K562 (cell line): ENCODE results near the gene CASP2. TPM values are rescaled to one million over a fixed set of nuclear protein-coding genes. Genes with fewer than 3 reads are reported as not detected.
A peak's percentile ranks its signal among the peaks of the same experiment; 100 is the strongest.

Experiments
- ATAC-seq: fragments of 200-7000 bp; cut with Tn5 transposase; 3 replicates; pipeline ENCODE4 v1.9.1; 2020; ENCODE audit warnings: moderate library complexity
- BruUV-seq: library from RNA; stranded (reverse); fragments of 400-500 nt; replicated peaks from 2 replicates; lab custom pipeline; 2021; lab: Mats Ljungman, UMichigan
- CTCF ChIA-PET: fragments of 300-600 bp; formaldehyde crosslinking; extraction: SDS; loops from one replicate; lab custom pipeline; 2021; ENCODE audit warnings: low intra/inter-chr PET ratio; lab: Yijun Ruan, JAX
- POLR2A ChIA-PET: fragments of 300-600, 350-650 bp; sonication (Branson Sonifier 250); formaldehyde crosslinking; extraction: SDS; loops from one replicate; lab custom pipeline; 2021; ENCODE audit warnings: antibody characterized with exemption, inconsistent platforms; lab: Yijun Ruan, JAX
- DNase-seq, 4 experiments: peaks; one replicate each; pipeline versions ENCODE4 v3.0.0 to v3.0.0-alpha.2; 2011 to 2018; ENCODE audit warnings: low spot score in 3 of 4, mixed read lengths in 3 of 4; ENCODE audit errors: extremely low read depth in 1 of 4
- FAIRE-seq: peaks from 2 replicates; lab custom pipeline; 2011; peaks lifted over from hg19 to GRCh38; lab: Jason Lieb, UNC
- H2AFZ ChIP-seq: 2 replicates; pipeline ENCODE4 v1.6.0; 2011; ENCODE audit warnings: low read depth, low read length, control low read depth, inconsistent platforms
- H3K27ac ChIP-seq: fragments of 200-600 bp; 3 replicates; pipeline ENCODE4 v1.8.0; 2011; ENCODE audit warnings: low read depth, mild to moderate bottlenecking, control low read depth, inconsistent platforms, low read length, moderate library complexity, mixed read lengths; ENCODE audit errors: extremely low read depth
- H3K27me3 ChIP-seq, 2 experiments: fragments of 300-600 bp in 1 of 2; 2 replicates in 1 of 2; 3 replicates in 1 of 2; pipeline versions ENCODE4 v1.6.0 to v1.8.0; 2011; ENCODE audit warnings: inconsistent platforms in 2 of 2, low read length in 2 of 2, mild to moderate bottlenecking in 1 of 2, mixed read lengths in 1 of 2, moderate library complexity in 1 of 2; ENCODE audit not compliant: control insufficient read depth in 2 of 2, insufficient read depth in 2 of 2
- H3K36me3 ChIP-seq: fragments of 300-600 bp; 3 replicates; pipeline ENCODE4 v1.8.0; 2011; ENCODE audit warnings: mild to moderate bottlenecking, low read length, inconsistent platforms; ENCODE audit not compliant: control insufficient read depth, insufficient read depth
- H3K4me1 ChIP-seq, 2 experiments: fragments of 200-600 bp in 1 of 2; replicated peaks in 1 of 2; 2 replicates in 1 of 2; 3 replicates in 1 of 2; pipeline versions ENCODE4 v1.5.1 to v1.8.0; 2011; ENCODE audit warnings: inconsistent platforms in 2 of 2, low read length in 2 of 2, mild to moderate bottlenecking in 1 of 2, mixed read lengths in 1 of 2, moderate library complexity in 1 of 2; ENCODE audit not compliant: control insufficient read depth in 2 of 2, insufficient read depth in 2 of 2
- H3K4me2 ChIP-seq: 2 replicates; pipeline ENCODE4 v1.6.1; 2011; ENCODE audit warnings: low read length, control low read depth, inconsistent platforms, mixed read lengths; ENCODE audit not compliant: insufficient read depth
- H3K4me3 ChIP-seq: fragments of 200-600 bp; sonication (generic), shearing (Covaris generic); 2 replicates; pipeline ENCODE4 v1.5.1; 2016; ENCODE audit warnings: control low read depth, inconsistent platforms
- H3K79me2 ChIP-seq: fragments of 200-600 bp; 3 replicates; pipeline ENCODE4 v1.8.0; 2011; ENCODE audit warnings: low read length, inconsistent platforms; ENCODE audit not compliant: control insufficient read depth, insufficient read depth
- H3K9ac ChIP-seq, 2 experiments: 2 replicates each; pipeline versions ENCODE4 v1.6.0 to v1.6.1; 2011; ENCODE audit warnings: low read depth in 2 of 2, low read length in 2 of 2, control low read depth in 1 of 2, inconsistent platforms in 1 of 2, mild to moderate bottlenecking in 1 of 2, mixed read lengths in 1 of 2; ENCODE audit not compliant: insufficient read depth in 1 of 2
- H3K9me1 ChIP-seq: one replicate; pipeline ENCODE4 v1.6.0; 2011; ENCODE audit warnings: inconsistent platforms, mild to moderate bottlenecking, low read length, moderate library complexity; ENCODE audit not compliant: control insufficient read depth, insufficient read depth
- H3K9me3 ChIP-seq: replicated peaks from 2 replicates; pipeline ENCODE4 v1.5.1; 2011; ENCODE audit warnings: low read depth, low read length, inconsistent platforms; ENCODE audit not compliant: control insufficient read depth, insufficient read depth
- H4K20me1 ChIP-seq: replicated peaks from 2 replicates; pipeline ENCODE4 v1.6.1; 2011; ENCODE audit warnings: low read length, inconsistent platforms, mixed read lengths; ENCODE audit not compliant: control insufficient read depth, insufficient read depth
- STAG1 ChIP-seq: sonication (generic); formaldehyde crosslinking; IDR thresholded peaks from 2 replicates; pipeline ENCODE4 v1.5.0; 2020; ENCODE audit warnings: missing genetic modification reagents, borderline replicate concordance
- WGBS: fragments of 100-300 bp; shearing (Covaris generic); methylation state at CpG from one replicate; pipeline ENCODE4 v1.1.6; 2016; ENCODE audit warnings: low coverage, mixed read lengths; ENCODE audit not compliant: insufficient coverage; ENCODE audit errors: missing lambda C conversion rate; 5-methylcytosine and 5-hydroxymethylcytosine counted together
- in situ Hi-C: fragments of 300-500 bp; cut with MboI; formaldehyde crosslinking; loops from 4 replicates; pipeline ENCODE4 v1.15.0; 2018; ENCODE audit warnings: inconsistent platforms, mixed read lengths
- intact Hi-C: fragments of 100-400 bp; cut with micrococcal nuclease; formaldehyde crosslinking; loops from 2 replicates; pipeline ENCODE4 v1.14.2; 2022
- polyA plus RNA-seq, 8 experiments: library from polyadenylated mRNA; depleted of rRNA in 4 of 8; stranded (reverse) in 5 of 8; unstranded in 3 of 8; fragments of >200 nt; fragmentation: Nextera tagmentation in 2 of 8; fragmentation: Illumina TruSeq in 1 of 8; extraction: Ambion mirVana in 2 of 8; extraction: Trizol in 1 of 8; gene quantifications; 2 replicates each; pipeline versions ENCODE4 v1.2.1 to v1.2.3, GENCODE V29; 2011 to 2014; ENCODE audit warnings: inconsistent platforms in 1 of 8, missing spikeins in 1 of 8
- total RNA-seq, 7 experiments: library from RNA; depleted of rRNA in 6 of 7; stranded (reverse); fragments of >200 nt in 6 of 7; fragmentation: Illumina TruSeq in 2 of 7; extraction: Trizol in 2 of 7; gene quantifications; 2 replicates each; pipeline versions ENCODE4 v1.2.1 to v1.2.3, GENCODE V29; 2011 to 2021; ENCODE audit warnings: low replicate concordance in 1 of 7
- TF ChIP-seq, protein P1 (sequence below): fragments of 450-650 bp; IDR thresholded peaks from 2 replicates; pipeline ENCODE4 v1.6.1; 2017; ENCODE audit warnings: antibody characterized with exemption, mild to moderate bottlenecking

CASP2 gene
- total and polyA plus RNA-seq, 9 of the 15 experiments (the other 6 are each of a cell fraction or from before 2014, with no cell fraction given): 18.8 to 64.9 (median 24.1) TPM

DNA sequence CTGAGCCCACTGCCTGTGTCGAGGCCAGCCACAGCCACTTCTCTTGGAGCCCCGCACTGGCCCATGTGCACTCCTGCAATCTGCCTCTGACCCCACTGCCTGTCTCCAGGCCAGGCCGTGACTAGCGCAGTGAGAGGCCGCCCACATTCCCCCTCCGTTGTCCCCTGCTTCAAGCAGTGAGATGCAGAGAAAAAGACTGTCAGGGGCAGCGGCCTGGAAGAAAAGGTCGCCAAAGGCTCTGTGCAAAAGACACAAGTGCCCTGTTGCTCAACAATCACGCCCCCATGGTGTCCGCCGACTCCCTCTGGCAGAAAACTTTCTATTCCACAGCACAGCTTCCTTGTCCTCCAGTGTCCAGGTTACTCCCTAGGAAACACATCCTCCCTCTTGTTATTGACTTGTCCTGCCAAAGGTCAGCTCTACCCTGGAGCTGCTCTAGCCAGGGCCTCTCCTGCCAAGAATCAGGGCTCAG lies 64.4 kb downstream of the CASP2 start:
- in situ Hi-C loops (no loop called here), intact Hi-C loops (no loop called here)
- FAIRE-seq (no peak), ATAC-seq (peak; percentile 6; the same call in 2 of the 3 replicates), DNase-seq (no peak)
- Histone ChIP-seq H3K4me2 (no peak overlapping the region), H2AFZ (no peak overlapping the region), H3K9me1 (no peaks in the 10 kb centered on the region), H3K9me3 (no peaks in the 10 kb centered on the region), H3K9ac (no peak overlapping the region), H3K4me1 (peaks cover 0 to 3% of the 10 kb centered on the region in 2 experiments; a peak in 1 of 5 replicates), H4K20me1 (no peaks in the 10 kb centered on the region), H3K27me3 (peaks cover 58 to 78% of the 10 kb centered on the region in 2 experiments), H3K79me2 (no peaks in the 10 kb centered on the region), H3K36me3 (no peaks in the 10 kb centered on the region), H3K27ac (no peak overlapping the region), H3K4me3 (no peak overlapping the region)
- POLR2A ChIA-PET: interaction anchor here (0.7 to 1.0 kb wide), 2 partner anchors 24 to 41 kb away, joined by 3 to 4 read pairs; no protein-coding TSS in a partner anchor
- 0 out of 2 replicates have a peak, but pooled peaks have one; percentile 8 for TF ChIP-seq STAG1 (CRISPR knock-in tag)
- TF ChIP-seq, protein P1, sequence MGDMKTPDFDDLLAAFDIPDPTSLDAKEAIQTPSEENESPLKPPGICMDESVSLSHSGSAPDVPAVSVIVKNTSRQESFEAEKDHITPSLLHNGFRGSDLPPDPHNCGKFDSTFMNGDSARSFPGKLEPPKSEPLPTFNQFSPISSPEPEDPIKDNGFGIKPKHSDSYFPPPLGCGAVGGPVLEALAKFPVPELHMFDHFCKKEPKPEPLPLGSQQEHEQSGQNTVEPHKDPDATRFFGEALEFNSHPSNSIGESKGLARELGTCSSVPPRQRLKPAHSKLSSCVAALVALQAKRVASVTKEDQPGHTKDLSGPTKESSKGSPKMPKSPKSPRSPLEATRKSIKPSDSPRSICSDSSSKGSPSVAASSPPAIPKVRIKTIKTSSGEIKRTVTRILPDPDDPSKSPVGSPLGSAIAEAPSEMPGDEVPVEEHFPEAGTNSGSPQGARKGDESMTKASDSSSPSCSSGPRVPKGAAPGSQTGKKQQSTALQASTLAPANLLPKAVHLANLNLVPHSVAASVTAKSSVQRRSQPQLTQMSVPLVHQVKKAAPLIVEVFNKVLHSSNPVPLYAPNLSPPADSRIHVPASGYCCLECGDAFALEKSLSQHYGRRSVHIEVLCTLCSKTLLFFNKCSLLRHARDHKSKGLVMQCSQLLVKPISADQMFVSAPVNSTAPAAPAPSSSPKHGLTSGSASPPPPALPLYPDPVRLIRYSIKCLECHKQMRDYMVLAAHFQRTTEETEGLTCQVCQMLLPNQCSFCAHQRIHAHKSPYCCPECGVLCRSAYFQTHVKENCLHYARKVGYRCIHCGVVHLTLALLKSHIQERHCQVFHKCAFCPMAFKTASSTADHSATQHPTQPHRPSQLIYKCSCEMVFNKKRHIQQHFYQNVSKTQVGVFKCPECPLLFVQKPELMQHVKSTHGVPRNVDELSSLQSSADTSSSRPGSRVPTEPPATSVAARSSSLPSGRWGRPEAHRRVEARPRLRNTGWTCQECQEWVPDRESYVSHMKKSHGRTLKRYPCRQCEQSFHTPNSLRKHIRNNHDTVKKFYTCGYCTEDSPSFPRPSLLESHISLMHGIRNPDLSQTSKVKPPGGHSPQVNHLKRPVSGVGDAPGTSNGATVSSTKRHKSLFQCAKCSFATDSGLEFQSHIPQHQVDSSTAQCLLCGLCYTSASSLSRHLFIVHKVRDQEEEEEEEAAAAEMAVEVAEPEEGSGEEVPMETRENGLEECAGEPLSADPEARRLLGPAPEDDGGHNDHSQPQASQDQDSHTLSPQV: no peak
- BruUV-seq: no TSS peak
- 4% methylated on average over 11 of the region's 11 CpGs for WGBS
- CTCF ChIA-PET: no interaction called here
